ENCODE data around the gene GRK3. TPM values are rescaled to one million over a fixed set of nuclear protein-coding genes. Genes with fewer than 3 reads are reported as not detected.
"Not testable (repeated sequence)": the region's sequence is repeated elsewhere in the genome, so short reads cannot be mapped to it uniquely, and the experiment has no call there.

The GRK3 gene
- total RNA-seq, 1 experiment from 2014 or later, result 4.8 TPM

DNA sequence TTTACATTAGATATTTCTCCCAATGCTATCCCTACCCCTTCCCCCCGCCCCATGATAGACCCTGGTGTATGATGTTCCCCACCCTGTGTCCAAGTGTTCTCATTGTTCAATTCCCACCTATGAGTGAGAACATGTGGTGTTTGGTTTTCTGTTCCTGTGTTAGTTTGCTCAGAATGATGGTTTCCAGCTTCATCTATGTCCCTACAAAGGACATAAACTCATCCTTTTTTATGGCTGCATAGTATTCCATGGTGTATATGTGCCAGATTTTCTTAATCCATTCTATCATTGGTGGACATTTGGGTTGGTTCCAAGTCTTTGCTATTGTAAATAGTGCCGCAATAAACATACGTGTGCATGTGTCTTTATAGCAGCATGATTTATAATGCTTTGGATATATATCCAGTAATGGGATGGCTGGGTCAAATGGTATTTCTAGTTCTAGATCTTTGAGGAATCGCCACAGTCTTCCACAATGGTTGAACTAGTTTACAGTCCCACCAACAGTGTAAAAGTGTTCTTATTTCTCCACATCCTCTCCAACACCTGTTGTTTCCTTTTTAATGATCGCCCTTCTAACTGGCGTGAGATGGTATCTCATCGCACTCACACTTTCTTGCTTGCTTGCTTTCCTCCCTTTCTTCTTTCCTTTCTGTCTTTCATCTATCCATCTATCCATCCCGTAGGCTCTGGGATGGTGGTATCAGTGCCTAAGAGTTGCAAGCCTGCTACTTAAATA lies 7.7 kb downstream of the GRK3 start:
- DNase-seq (ENCODE audit: low read depth), result not testable (repeated sequence)

DNA sequence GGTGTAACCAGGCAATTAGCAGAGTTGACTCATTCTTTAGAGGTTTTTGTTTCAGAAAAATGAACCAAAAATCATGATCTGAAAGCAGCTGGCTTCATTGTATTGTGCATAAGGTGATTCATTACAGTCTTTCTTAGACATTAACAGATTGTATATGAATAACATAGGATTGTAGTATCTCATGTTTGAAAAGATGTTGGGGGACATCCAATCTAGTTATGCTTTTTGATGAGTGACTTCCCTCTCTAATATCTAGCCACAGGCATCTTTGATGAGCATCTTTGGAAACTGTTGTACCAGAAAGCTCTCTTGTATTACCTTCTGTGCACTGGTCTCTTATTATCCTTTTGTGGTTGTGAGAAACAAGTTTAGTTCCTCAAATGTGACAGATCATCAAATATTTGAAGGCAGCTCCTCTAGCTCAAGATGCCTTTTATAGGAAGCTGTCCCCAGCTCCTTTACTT lies 8.3 kb downstream of the GRK3 start:
- DNase-seq (ENCODE audit: low read depth), result no peak

DNA sequence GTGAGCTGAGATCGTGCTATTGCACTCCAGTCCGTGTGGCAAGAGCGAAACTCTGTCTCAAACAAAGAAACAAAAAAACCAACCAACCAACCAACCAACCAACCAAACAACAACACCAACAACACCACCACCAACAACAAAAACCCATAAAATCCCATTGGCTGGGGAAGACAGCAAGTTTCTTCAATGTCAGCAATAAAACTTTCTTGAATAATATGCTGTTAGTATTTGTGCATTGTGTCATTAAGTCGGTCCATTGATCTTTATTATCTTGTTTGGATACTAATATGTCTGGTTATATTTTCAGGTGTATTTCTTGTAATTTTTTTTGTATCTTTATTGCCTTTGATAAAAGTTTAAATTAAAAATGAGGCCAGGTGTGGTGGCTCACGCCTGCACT lies 9.4 kb downstream of the GRK3 start:
- DNase-seq (ENCODE audit: low read depth), result no peak

- DNase-seq (ENCODE audit: low read depth), result no peak
Observed at GRCh38 chr22:25574736-25575135, 10.3 kb downstream of the GRK3 start.

DNA sequence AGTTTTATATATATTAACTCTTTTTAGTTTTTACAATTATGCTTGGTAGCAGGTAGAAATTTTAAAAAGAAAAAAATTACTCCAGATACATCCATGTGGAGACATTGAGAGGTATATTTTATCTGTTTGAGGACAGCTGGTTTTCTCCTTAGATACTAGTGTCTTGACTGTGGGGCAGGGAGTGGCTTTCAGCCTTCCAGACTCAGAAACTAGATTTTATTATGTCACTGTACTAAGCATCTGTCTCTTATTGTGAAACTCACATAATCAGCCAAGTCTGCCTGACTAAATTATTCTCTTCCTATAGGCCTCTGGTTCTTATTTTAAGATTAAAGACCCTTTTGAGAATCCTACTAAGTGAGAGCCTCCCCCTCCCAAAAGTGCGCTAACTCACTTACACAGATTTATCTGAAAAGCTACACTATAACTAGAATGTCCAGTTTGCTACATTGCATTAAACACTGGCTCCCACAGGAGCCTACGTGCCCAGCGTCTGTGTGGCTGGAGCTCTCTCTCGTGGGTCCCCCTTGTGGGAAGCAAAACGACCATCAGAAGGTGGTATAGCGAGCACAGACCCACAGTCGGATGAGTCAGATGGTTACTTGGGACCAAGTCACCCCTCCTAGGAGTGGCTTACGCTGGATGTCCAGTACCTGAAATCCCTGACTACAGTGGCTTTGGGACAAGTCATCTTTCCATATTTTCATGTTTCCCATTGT lies 11.4 kb downstream of the GRK3 start:
- not testable (repeated sequence) for DNase-seq (ENCODE audit: low read depth)

- not testable (repeated sequence) for DNase-seq (ENCODE audit: low read depth)
Observed at GRCh38 chr22:25581452-25581851, 17.0 kb downstream of the GRK3 start.

DNA sequence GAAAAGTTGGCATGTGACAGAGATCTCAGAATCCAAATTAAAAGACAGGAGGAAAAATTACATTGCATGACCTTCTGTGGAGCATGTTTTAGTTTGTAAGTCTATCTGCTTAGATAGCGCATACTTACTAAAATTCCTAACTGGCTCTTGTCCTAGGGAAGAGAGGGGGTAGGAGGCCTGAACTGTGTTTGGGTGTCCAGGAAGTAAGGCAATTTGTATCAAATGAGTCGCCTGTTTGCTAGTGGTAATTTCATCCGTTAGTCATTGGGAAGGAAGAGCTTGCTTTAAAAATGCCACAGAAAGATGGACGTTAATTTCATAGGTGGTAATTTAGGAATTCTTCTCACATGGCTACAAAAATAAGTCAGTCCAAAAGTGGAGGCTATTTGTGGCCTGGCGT lies 18.5 kb downstream of the GRK3 start:
- DNase-seq (ENCODE audit: low read depth), result peak; percentile 53

- peak; percentile 48 for DNase-seq (ENCODE audit: low read depth)
Observed at GRCh38 chr22:25584993-25585392, 20.5 kb downstream of the GRK3 start.

DNA sequence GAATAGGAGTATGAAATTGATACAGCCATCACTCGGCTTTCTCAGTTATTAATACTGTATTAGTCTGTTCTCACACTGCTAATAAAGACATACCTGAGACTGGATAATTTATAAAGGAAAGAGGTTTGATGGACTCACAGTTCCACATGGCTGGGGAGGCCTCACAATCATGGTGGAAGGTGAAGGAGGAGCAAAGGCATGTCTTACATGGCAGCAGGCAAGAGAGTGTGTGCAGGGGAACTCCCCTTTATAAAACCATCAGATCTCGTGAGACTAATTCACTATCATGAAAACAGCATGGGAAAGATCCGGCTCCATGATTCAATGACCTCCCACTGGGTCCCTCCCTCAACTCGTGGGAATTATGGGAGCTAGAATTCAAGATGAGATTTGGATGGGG lies 25.2 kb downstream of the GRK3 start:
- not testable (repeated sequence) for DNase-seq (ENCODE audit: low read depth)

DNA sequence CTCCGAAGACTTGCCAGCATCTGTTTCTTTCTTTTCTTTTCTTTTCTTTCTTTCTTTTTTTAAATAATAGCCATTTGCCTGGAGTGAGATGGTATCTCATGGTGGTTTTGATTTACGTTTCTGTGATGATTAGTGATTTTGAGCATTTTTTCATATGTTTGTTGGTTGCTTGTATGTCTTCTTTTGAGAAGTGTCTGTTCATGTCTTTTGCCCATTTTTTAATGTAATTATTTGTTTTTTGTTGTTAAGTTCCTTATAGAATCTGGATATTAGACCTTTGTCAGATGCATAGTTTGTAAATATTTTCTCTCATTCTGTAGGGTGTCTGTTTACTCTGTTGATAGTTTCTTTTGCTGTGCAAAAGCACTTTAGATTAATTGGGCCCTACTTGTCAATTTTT lies 28.8 kb downstream of the GRK3 start:
- not testable (repeated sequence) for DNase-seq (ENCODE audit: low read depth)

DNA sequence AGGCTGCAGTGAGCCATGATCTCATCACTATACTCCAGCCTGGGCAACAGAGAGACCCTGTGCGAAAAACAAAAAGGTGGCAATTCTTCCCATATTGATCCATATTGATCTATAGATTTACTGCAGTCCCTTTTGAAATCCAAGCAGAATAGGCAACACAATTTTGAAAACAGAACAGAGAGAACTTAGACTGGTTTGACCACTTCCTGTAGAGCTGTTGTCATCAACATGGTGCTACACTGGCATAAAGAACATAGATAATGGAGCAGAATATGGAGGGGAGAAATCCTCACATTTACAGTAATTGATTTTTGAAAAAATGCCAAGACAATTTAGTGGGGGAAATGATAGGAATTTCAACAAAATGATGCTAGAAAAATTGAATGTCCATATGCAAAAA lies 34.1 kb downstream of the GRK3 start:
- no peak for DNase-seq (ENCODE audit: low read depth)

DNA sequence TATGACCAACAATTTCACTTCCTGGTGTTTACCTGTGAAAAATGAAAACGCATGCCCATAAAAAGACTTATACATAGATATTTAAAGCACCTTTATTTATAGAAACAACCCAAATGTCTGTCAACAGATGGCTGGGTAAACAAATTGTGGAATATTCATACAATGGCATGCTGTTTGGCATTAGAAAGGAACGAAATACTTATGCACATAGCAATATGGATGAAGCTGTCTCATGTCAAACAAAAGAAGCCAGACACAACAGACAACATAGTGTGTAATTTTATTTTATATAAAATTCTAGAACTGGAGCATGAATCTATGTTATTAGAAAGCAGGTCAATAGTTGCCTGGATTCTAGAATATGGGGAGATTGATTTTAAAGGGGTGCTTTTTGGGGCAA lies 38.0 kb downstream of the GRK3 start:
- no peak for DNase-seq (ENCODE audit: low read depth)

DNA sequence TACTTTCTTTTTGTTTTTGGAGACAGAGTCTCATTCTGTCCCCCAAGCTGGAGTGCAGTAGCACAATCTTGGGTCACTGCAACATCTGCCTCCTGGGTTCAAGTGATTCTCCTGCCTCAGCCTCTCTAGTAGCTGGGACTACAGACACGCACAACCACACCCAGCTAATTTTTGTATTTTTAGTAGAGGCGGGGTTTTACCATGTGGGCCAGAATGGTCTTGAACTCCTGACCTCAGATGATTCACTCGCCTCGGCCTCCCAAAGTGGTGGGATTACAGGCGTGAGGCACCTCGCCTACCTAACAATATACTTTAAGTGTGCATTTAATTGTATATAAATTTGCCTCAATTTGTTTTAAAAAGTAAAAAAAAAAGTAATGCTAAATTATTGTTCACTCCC lies 38.4 kb downstream of the GRK3 start:
- DNase-seq (ENCODE audit: low read depth), result peak; percentile 64

GRCh38 chr22:25605146-25605545 lies 40.7 kb downstream of the GRK3 start:
- not testable (repeated sequence) for DNase-seq (ENCODE audit: low read depth)

DNA sequence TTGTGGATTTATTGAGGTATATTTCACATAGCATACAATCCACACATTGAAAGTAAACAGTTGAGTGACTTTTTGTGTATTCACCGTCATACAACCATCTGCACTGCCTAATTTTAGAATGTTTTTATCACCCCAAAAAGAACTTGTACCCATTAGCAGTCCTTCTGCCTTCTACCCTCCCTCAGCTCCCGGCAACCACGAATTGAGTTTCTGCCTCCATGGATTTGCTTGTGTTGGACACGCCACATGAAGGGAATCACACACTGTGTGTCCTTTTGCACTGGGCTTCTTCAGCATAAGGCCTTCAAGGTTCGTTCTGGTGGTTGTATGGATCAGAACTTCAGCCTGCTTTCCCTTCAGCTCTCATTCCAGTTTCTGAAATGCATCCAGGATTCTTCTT lies 41.1 kb downstream of the GRK3 start:
- not testable (repeated sequence) for DNase-seq (ENCODE audit: low read depth)

DNA sequence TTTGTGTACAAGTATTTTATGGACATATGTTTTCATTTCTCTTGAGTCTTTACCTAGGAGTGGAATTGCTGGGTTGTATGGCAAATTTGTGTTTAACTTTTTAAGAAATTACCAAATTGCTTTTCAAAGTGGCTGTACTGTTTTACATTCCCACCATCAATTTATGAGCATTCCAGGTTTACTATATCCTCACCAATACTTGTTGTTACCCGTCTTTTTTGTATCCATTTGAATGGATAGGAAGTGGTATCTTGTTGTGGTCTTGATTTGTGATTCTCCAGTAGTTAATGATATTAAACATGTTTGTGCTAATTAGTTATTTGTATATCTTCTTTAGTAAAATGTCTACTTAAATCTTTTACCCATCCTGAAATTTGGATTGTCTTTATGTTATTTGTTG lies 46.8 kb downstream of the GRK3 start:
- not testable (repeated sequence) for DNase-seq (ENCODE audit: low read depth)

GRCh38 chr22:25613131-25613530 lies 48.7 kb downstream of the GRK3 start:
- not testable (repeated sequence) for DNase-seq (ENCODE audit: low read depth)

DNA sequence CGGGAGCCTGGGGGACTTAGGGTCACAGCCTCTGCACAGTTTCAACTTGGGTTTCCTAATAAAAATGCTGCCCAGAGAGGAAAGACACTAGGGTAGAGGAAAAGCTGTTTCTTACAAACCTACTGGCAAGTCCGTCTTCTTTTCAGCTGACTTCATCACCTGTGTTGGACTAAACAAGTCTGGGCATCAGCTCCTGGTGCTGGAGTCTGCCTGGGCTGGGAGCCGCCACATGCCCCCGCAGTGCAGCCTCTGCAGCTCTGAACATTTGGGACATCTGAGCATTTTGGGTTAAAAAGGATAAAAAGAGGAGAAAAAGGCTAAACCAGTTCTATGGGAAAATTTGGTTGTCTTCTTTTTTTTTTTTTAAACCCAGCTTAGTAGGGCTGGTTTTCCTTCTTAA lies 49.1 kb downstream of the GRK3 start:
- not testable (repeated sequence) for DNase-seq (ENCODE audit: low read depth)

GRCh38 chr22:25614791-25615190 lies 50.3 kb downstream of the GRK3 start:
- not testable (repeated sequence) for DNase-seq (ENCODE audit: low read depth)

- DNase-seq (ENCODE audit: low read depth), result peak; percentile 16
Observed at GRCh38 chr22:25621986-25622385, 57.5 kb downstream of the GRK3 start.

GRCh38 chr22:25623310-25623734 lies 58.8 kb downstream of the GRK3 start:
- DNase-seq (ENCODE audit: low read depth), result no peak

DNA sequence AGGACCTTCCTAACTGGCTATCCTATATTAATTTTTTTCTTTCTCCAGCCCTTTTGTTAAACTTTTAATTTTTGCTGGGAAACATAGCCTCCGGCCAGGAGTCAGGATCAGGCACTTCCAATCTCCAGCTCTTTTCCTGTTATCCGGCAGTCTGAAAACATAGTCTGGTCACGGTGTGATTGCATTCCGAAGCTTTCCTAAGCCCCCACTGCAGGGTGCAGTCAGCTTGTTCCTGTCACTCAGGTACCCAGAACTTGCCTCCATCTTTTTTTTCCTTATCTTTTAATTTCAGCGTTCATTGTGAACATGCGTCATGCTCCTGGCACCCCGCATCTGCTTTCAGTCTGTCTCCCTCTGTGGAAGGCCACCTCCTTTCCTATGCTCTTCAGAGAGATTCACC lies 59.4 kb downstream of the GRK3 start:
- DNase-seq (ENCODE audit: low read depth), result no peak

GRCh38 chr22:25624476-25624875 lies 60.0 kb downstream of the GRK3 start:
- no peak for DNase-seq (ENCODE audit: low read depth)

All from Daoy (cell line).